ENCODE data around the gene CSE1L.

DNA sequence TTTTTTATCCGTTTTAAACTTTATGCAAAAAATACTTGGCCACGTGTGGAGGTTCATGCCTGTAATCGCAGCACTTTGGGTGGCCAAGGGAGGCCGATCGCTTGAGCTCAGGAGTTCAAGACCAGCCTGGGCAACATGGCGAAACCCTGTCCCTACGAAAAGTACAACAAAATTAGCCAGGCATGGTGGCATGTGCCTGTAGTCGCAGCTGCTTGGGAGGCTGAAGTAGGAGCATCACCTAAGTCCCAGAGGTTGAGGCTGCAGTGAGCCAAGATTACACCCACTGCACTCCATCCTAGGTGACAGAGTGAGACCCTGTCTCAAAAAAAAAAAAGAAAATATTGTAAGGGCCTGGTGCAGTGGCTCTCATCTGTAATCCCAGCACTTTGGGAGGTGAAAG lies 45.0 kb downstream of the CSE1L start:
- TF ChIP-seq CTCF (IDR thresholded peaks at IDR 0.05) (no peak), ZFX (IDR thresholded peaks at IDR 0.05; ENCODE audit: borderline replicate concordance) (no peak)
